ENCODE data around the gene TRAM2. TPM values are rescaled to one million over a fixed set of nuclear protein-coding genes. Genes with fewer than 3 reads are reported as not detected.

The TRAM2 gene
- total RNA-seq, 1 donor from 2014 or later = 15.6 TPM

DNA sequence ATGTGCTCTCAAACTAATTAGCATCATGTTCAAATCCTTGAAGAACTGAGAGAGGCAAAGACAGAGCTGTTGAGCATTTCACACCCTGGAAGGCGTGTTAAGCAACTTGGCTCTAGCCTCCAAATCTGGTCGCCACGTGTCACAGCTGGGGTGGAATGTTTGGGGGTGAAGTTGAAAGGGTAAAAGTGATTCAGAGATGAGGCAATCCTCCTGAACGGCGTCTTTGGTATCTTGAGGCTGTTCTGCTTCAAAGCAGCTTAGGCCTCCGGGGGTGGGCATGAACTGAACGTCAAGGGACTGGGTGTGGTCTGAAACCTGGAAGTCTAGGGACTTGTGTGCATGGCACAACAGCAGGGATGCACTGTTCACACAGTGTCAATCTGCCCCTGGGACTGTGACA lies 62.3 kb downstream of the TRAM2 start:
- peak; percentile 54 for DNase-seq (ENCODE audit: low read depth)
- Histone ChIP-seq H3K4me3 (ENCODE audit: low read depth, low read length) (no peak overlapping the region), H3K36me3 (ENCODE audit: control insufficient read depth, insufficient read depth, low read length) (no peaks in the 10 kb centered on the region), H3K27me3 (ENCODE audit: control insufficient read depth, insufficient read depth, low read length) (no peaks in the 10 kb centered on the region)
- TF ChIP-seq, protein P1, sequence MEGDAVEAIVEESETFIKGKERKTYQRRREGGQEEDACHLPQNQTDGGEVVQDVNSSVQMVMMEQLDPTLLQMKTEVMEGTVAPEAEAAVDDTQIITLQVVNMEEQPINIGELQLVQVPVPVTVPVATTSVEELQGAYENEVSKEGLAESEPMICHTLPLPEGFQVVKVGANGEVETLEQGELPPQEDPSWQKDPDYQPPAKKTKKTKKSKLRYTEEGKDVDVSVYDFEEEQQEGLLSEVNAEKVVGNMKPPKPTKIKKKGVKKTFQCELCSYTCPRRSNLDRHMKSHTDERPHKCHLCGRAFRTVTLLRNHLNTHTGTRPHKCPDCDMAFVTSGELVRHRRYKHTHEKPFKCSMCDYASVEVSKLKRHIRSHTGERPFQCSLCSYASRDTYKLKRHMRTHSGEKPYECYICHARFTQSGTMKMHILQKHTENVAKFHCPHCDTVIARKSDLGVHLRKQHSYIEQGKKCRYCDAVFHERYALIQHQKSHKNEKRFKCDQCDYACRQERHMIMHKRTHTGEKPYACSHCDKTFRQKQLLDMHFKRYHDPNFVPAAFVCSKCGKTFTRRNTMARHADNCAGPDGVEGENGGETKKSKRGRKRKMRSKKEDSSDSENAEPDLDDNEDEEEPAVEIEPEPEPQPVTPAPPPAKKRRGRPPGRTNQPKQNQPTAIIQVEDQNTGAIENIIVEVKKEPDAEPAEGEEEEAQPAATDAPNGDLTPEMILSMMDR (IDR thresholded peaks at IDR 0.05; ENCODE audit: insufficient read depth, low read length, poor library complexity, severe bottlenecking) = no peak

DNA sequence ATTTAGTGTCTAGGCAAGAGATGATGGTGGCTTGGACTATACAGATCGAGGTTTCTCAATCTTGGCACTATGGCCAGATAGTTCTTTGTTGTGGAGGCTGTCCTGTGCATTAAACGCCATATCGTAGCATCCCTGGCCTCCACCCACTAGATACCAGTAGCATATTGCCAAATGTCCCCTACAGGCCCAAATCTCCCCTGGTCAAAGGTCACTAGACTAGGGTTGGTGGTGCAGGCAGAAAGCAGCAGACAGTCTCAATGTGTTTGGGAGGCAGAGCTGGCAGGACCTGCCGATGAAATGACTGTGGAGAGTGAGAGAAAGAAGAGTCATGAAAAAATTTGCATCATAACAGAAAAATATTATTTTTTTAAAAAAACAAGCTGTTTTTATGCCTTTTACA lies 63.0 kb downstream of the TRAM2 start:
- Histone ChIP-seq H3K4me3 (ENCODE audit: low read depth, low read length) (no peak overlapping the region), H3K27me3 (ENCODE audit: control insufficient read depth, insufficient read depth, low read length) (no peaks in the 10 kb centered on the region), H3K36me3 (ENCODE audit: control insufficient read depth, insufficient read depth, low read length) (no peaks in the 10 kb centered on the region)
- DNase-seq (ENCODE audit: low read depth) = no peak
- TF ChIP-seq, protein P1 (IDR thresholded peaks at IDR 0.05; ENCODE audit: insufficient read depth, low read length, poor library complexity, severe bottlenecking) = no peak

DNA sequence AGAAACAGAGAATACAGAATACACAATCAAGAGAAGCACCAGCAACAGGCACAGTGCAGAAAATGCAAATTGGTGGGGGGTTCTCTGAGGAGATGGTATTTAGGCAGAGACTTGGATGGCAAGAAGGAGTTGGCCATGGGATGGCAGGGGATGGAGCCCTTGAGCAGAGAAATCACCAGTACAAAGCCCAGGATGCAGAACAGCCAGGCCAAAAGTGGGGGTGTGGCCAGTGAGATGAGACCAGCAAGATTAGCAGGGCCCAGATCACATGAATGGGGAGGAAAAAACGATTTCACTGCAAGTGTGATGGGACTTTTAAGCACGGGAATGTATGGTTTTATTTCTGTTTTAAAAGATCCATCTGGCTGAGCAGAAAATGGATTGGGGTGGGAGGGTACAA lies 63.4 kb downstream of the TRAM2 start:
- DNase-seq (ENCODE audit: low read depth) = no peak
- H3K27me3 ChIP-seq (ENCODE audit: control insufficient read depth, insufficient read depth, low read length) = no peaks in the 10 kb centered on the region
- no peak overlapping the region for H3K4me3 ChIP-seq (ENCODE audit: low read depth, low read length)
- no peaks in the 10 kb centered on the region for H3K36me3 ChIP-seq (ENCODE audit: control insufficient read depth, insufficient read depth, low read length)
- TF ChIP-seq, protein P1 (IDR thresholded peaks at IDR 0.05; ENCODE audit: insufficient read depth, low read length, poor library complexity, severe bottlenecking) = no peak

DNA sequence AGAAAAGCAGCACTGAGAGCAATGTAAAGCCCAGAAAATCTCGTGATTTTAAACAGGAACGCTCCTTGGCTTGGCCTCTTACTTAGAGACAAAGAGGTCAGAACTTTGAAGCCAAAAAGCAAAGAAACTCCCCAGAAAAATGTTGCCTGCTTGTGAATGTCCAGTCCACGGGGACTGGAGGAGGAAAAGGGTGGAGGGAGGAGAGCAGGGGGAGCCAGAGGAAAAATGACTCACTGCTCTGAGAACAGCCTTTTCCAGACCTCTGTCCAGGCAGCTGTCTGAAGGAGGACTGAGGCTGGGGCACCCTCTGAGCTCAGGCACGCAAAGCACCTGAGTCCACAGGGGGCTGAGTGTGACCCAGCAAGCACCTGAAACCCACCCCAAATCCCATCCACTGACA lies 64.7 kb downstream of the TRAM2 start:
- no peak overlapping the region for H3K4me3 ChIP-seq (ENCODE audit: low read depth, low read length)
- H3K36me3 ChIP-seq (ENCODE audit: control insufficient read depth, insufficient read depth, low read length) = no peaks in the 10 kb centered on the region
- DNase-seq (ENCODE audit: low read depth) = peak; percentile 56
- H3K27me3 ChIP-seq (ENCODE audit: control insufficient read depth, insufficient read depth, low read length) = no peaks in the 10 kb centered on the region
- TF ChIP-seq, protein P1 (IDR thresholded peaks at IDR 0.05; ENCODE audit: insufficient read depth, low read length, poor library complexity, severe bottlenecking) = no peak

DNA sequence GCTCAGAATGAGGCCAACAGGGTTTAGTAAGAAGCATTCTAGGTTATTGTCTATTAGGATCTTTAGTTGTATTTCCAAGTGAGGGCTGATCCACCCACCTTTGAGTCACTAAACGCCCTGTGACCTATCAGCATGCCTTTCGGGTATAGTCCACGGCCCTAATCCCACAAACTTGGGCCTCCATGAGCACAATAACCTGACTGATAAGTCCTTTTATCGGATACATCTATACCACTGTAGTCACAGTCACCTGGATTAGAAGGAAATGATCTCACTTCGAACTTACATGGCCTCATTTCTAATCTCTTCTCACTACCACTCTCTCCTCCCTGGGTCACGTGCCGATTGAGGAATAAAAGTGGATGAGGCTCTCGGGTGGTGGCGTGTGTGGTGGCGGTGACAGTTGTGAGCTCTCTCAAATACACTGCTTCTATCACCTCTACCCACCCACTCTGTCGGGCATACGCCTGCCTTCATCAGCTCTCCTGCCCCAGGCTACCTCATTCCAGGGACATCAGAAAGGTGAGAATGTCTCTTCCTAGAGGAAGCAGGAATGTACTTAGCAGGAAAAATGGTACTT lies 65.2 kb downstream of the TRAM2 start:
- no peaks in the 10 kb centered on the region for H3K27me3 ChIP-seq (ENCODE audit: control insufficient read depth, insufficient read depth, low read length)
- TF ChIP-seq, protein P1 (IDR thresholded peaks at IDR 0.05; ENCODE audit: insufficient read depth, low read length, poor library complexity, severe bottlenecking) = no peak
- DNase-seq (ENCODE audit: low read depth) = no peak
- no peak overlapping the region for H3K4me3 ChIP-seq (ENCODE audit: low read depth, low read length)
- H3K36me3 ChIP-seq (ENCODE audit: control insufficient read depth, insufficient read depth, low read length) = no peaks in the 10 kb centered on the region

DNA sequence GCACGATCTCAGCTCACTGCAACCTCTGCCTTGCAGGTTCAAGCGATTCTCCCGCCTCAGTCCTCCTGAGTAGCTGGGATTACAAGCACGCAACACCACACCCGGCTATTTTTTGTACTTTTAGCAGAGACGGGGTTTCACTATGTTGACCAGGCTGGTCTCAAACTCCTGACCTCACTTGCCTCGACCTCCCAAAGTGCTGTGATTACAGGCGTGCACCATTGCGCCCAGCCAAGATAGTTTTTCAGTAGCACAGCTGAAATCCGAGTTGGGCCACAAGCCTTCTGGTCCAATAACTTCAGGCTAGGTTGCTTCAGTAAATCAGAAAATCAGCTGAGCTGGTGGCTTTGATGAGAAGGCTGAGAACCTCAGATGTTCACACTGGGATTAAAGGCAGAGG lies 65.7 kb downstream of the TRAM2 start:
- Histone ChIP-seq H3K4me3 (ENCODE audit: low read depth, low read length) (no peak overlapping the region), H3K36me3 (ENCODE audit: control insufficient read depth, insufficient read depth, low read length) (no peaks in the 10 kb centered on the region), H3K27me3 (ENCODE audit: control insufficient read depth, insufficient read depth, low read length) (no peaks in the 10 kb centered on the region)
- TF ChIP-seq, protein P1 (IDR thresholded peaks at IDR 0.05; ENCODE audit: insufficient read depth, low read length, poor library complexity, severe bottlenecking) = no peak
- DNase-seq (ENCODE audit: low read depth) = no peak

Data from kidney epithelial cell (primary cell).